ENCODE measurements around the gene NPC2. TPM values are rescaled to one million over a fixed set of nuclear protein-coding genes. Genes with fewer than 3 reads are reported as not detected.

The NPC2 gene
- total and polyA plus RNA-seq, 2 of the 4 experiments (the other 2 are of a cell fraction): 210 to 273 TPM

GRCh38 chr14:74526854-74527585 is 33.9 kb upstream of the NPC2 start:
- no peak overlapping the region for H2BK15ac ChIP-seq (ENCODE audit: low read depth, low read length)
- H3K36me3 ChIP-seq (ENCODE audit: control insufficient read depth, insufficient read depth, low read length): no peaks in the 10 kb centered on the region; the same call in 1 of the 2 replicates
- no peak overlapping the region for H2AK5ac ChIP-seq (ENCODE audit: low read depth, low read length)
- H2BK120ac ChIP-seq (ENCODE audit: low read depth, low read length): no peak overlapping the region
- CTCF ChIA-PET: no interaction called here
- peaks cover 0 to 4% of the 10 kb centered on the region in 2 experiments; a peak in 1 of 4 replicates for H3K79me1 ChIP-seq (ENCODE audit: low read depth in 1 of 2, low read length in 2 of 2)
- no peak overlapping the region for H3K4ac ChIP-seq (ENCODE audit: low read depth, low read length)
- no peaks in the 10 kb centered on the region for H4K20me1 ChIP-seq (ENCODE audit: insufficient read depth, low read length)
- no peak overlapping the region for H2AFZ ChIP-seq (replicated peaks; ENCODE audit: low read length, poor library complexity)
- H2BK5ac ChIP-seq (ENCODE audit: low read depth, low read length, poor library complexity, severe bottlenecking): no peak overlapping the region
- H2BK20ac ChIP-seq (ENCODE audit: low read depth, low read length): no peak overlapping the region
- peaks cover 17% of the 10 kb centered on the region for H3K4me1 ChIP-seq (ENCODE audit: control insufficient read depth, insufficient read depth, low read length)
- no peak overlapping the region for H3K27ac ChIP-seq (ENCODE audit: insufficient read depth, low read length)
- H4K5ac ChIP-seq (ENCODE audit: low read depth, low read length): no peak overlapping the region
- no peaks in the 10 kb centered on the region for H3K9me3 ChIP-seq (ENCODE audit: control insufficient read depth, insufficient read depth, low read length)
- intact Hi-C loops (cut with micrococcal nuclease): no loop called here
- H4K8ac ChIP-seq (ENCODE audit: low read depth in 2 of 2, low read length in 2 of 2): no peak overlapping the region
- no peak overlapping the region for H3K4me3 ChIP-seq (ENCODE audit: insufficient read depth, low read depth, low read length)
- H3K9me1 ChIP-seq (ENCODE audit: insufficient read depth, low read length): peaks cover 16% of the 10 kb centered on the region
- no peak overlapping the region for H3K14ac ChIP-seq (replicated peaks; ENCODE audit: low read depth, low read length)
- TF ChIP-seq BHLHE40 (IDR thresholded peaks at IDR 0.05; ENCODE audit: low read depth, low read length): no peak
- TF ChIP-seq MAFK (IDR thresholded peaks at IDR 0.05; ENCODE audit: low read depth, low read length): no peak
- TF ChIP-seq, protein P1, sequence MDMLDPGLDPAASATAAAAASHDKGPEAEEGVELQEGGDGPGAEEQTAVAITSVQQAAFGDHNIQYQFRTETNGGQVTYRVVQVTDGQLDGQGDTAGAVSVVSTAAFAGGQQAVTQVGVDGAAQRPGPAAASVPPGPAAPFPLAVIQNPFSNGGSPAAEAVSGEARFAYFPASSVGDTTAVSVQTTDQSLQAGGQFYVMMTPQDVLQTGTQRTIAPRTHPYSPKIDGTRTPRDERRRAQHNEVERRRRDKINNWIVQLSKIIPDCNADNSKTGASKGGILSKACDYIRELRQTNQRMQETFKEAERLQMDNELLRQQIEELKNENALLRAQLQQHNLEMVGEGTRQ (IDR thresholded peaks at IDR 0.05; ENCODE audit: low read depth, low read length): no peak
- no peak for TF ChIP-seq RFX5 (IDR thresholded peaks at IDR 0.05; ENCODE audit: low read depth, low read length)
- TF ChIP-seq RAD21 (IDR thresholded peaks at IDR 0.05; ENCODE audit: low read length): no peak
- TF ChIP-seq FOS (IDR thresholded peaks at IDR 0.05; ENCODE audit: low read depth, low read length): no peak
- TF ChIP-seq NFE2L2 (IDR thresholded peaks at IDR 0.05; ENCODE audit: low read depth, low read length): no peak
- no peak for TF ChIP-seq ELK1 (IDR thresholded peaks at IDR 0.05; ENCODE audit: borderline replicate concordance, low read depth, low read length)
- no peak for TF ChIP-seq CHD1 (IDR thresholded peaks at IDR 0.05; ENCODE audit: low read depth, low read length)
- no peak for TF ChIP-seq RCOR1 (IDR thresholded peaks at IDR 0.05; ENCODE audit: insufficient replicate concordance, low read length)
- no peak for TF ChIP-seq CEBPB (IDR thresholded peaks at IDR 0.05; ENCODE audit: low read depth, low read length)
- TF ChIP-seq, protein P2, sequence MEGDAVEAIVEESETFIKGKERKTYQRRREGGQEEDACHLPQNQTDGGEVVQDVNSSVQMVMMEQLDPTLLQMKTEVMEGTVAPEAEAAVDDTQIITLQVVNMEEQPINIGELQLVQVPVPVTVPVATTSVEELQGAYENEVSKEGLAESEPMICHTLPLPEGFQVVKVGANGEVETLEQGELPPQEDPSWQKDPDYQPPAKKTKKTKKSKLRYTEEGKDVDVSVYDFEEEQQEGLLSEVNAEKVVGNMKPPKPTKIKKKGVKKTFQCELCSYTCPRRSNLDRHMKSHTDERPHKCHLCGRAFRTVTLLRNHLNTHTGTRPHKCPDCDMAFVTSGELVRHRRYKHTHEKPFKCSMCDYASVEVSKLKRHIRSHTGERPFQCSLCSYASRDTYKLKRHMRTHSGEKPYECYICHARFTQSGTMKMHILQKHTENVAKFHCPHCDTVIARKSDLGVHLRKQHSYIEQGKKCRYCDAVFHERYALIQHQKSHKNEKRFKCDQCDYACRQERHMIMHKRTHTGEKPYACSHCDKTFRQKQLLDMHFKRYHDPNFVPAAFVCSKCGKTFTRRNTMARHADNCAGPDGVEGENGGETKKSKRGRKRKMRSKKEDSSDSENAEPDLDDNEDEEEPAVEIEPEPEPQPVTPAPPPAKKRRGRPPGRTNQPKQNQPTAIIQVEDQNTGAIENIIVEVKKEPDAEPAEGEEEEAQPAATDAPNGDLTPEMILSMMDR (conservative IDR thresholded peaks at IDR 0.05; ENCODE audit: low read depth, low read length): no peak
- TF ChIP-seq MXI1 (IDR thresholded peaks at IDR 0.05; ENCODE audit: borderline replicate concordance, low read depth, low read length): no peak
- no peak for TF ChIP-seq MAZ (IDR thresholded peaks at IDR 0.05; ENCODE audit: borderline replicate concordance, low read depth, low read length)
- no peak for TF ChIP-seq SMC3 (IDR thresholded peaks at IDR 0.05; ENCODE audit: low read depth, low read length)
- DNase-seq: no peak
- H4K91ac ChIP-seq (ENCODE audit: insufficient read depth, low read depth, low read length): no peak overlapping the region
- BruUV-seq (replicated peaks): no TSS peak
- H3K18ac ChIP-seq (ENCODE audit: low read depth, low read length): no peak overlapping the region
- in situ Hi-C loops (cut with MboI; ENCODE audit: low sequenced_read_pairs): no loop called here
- H3K23ac ChIP-seq (ENCODE audit: low read depth, low read length): no peak overlapping the region
- peak overlapping the region; percentile 67 for H2AK9ac ChIP-seq (replicated peaks; ENCODE audit: low read depth, low read length, poor library complexity)
- ATAC-seq (ENCODE audit: low read depth): no peak
- H3K27me3 ChIP-seq (ENCODE audit: control insufficient read depth, insufficient read depth, low read length): no peaks in the 10 kb centered on the region
- dilution Hi-C loops (cut with HindIII; ENCODE audit: low sequenced_read_pairs, unreplicated experiment): no loop called here
- no peak overlapping the region for H3K56ac ChIP-seq (ENCODE audit: extremely low read depth, insufficient read depth, low read length)
- no peak overlapping the region for H3K9ac ChIP-seq (ENCODE audit: low read depth, low read length)
- whole genome bisulfite sequencing, 2 experiments (ENCODE audit: extremely low coverage in 2 of 2, insufficient read length in 1 of 2): 93% methylated on average over 5 of the region's 10 CpGs; no CpG with 5 or more reads in 1 of the 2 experiments
- POLR2A ChIA-PET (ENCODE audit: unreplicated experiment): no interaction called here
- no peak overlapping the region for H3K4me2 ChIP-seq (ENCODE audit: low read depth, low read length)
